HEK293 (cell line): ENCODE results near the gene PROK1.

Source experiments
- CTCF ChIA-PET: fragments of 350-600 bp; formaldehyde crosslinking; extraction: SDS; loops from one replicate; lab custom pipeline; 2021; ENCODE audit warnings: antibody characterized with exemption; lab: Yijun Ruan, JAX
- POLR2A ChIA-PET: fragments of 300-600 bp; formaldehyde crosslinking; extraction: SDS; loops from one replicate; lab custom pipeline; 2020; ENCODE audit warnings: antibody characterized with exemption, inconsistent platforms; lab: Yijun Ruan, JAX
- H3K27ac ChIP-seq: fragments of 200-500 bp; sonication (Bioruptor generic); 2 replicates; pipeline ENCODE4 v1.5.1; 2014; ENCODE audit warnings: low read depth, low read length, control low read depth, inconsistent platforms; ENCODE audit errors: extremely low read depth
- H3K36me3 ChIP-seq, 2 experiments: fragments of 200-500 bp in 1 of 2; sonication (Bioruptor generic) in 1 of 2; 1 replicate in 1 of 2; 2 replicates in 1 of 2; pipeline ENCODE4 v1.5.1; 2014 to 2017; ENCODE audit warnings: inconsistent platforms in 2 of 2, low read length in 2 of 2; ENCODE audit not compliant: control insufficient read depth in 2 of 2, insufficient read depth in 1 of 2
- H3K4me1 ChIP-seq: fragments of 200-500 bp; sonication (Bioruptor generic); 2 replicates; pipeline ENCODE4 v1.5.1; 2014; ENCODE audit warnings: mild to moderate bottlenecking, low read length, inconsistent platforms; ENCODE audit not compliant: control insufficient read depth, insufficient read depth
- H3K4me3 ChIP-seq: 2 replicates; pipeline ENCODE4 v1.5.1; 2011; ENCODE audit warnings: low read depth, mild to moderate bottlenecking, control low read depth, low read length, moderate library complexity
- H3K9me3 ChIP-seq: fragments of 200-500 bp; sonication (Bioruptor generic); 2 replicates; pipeline ENCODE4 v1.5.1; 2014; ENCODE audit warnings: low read depth, low read length, inconsistent platforms; ENCODE audit not compliant: control insufficient read depth, insufficient read depth
- EGR2 ChIP-seq: fragments of 450-650 bp; formaldehyde crosslinking; IDR thresholded peaks from 2 replicates; pipeline ENCODE4 v1.5.1; 2016; ENCODE audit warnings: low read depth, missing biosample characterization, missing genetic modification characterization
- MEIS1 ChIP-seq: sonication (generic); formaldehyde crosslinking; IDR thresholded peaks from 2 replicates; pipeline ENCODE4 v1.8.1; 2022; ENCODE audit warnings: missing genetic modification reagents, mild to moderate bottlenecking, borderline replicate concordance
- PRDM1 ChIP-seq: fragments of 450-650 bp; formaldehyde crosslinking; IDR thresholded peaks from 2 replicates; pipeline ENCODE4; 2016; ENCODE audit warnings: missing biosample characterization, missing genetic modification characterization
- PRDM6 ChIP-seq: fragments of 450-650 bp; formaldehyde crosslinking; IDR thresholded peaks from 2 replicates; pipeline ENCODE4 v1.5.1; 2017; ENCODE audit warnings: missing biosample characterization, missing genetic modification characterization
- ZFHX2 ChIP-seq: fragments of 450-650 bp; formaldehyde crosslinking; conservative IDR thresholded peaks from 2 replicates; pipeline ENCODE4 v1.5.1; 2016; ENCODE audit warnings: missing biosample characterization, missing genetic modification characterization
- ZFP69B ChIP-seq: fragments of 450-650 bp; formaldehyde crosslinking; IDR thresholded peaks from 2 replicates; pipeline ENCODE4 v1.5.1; 2016; ENCODE audit warnings: missing biosample characterization, missing genetic modification characterization
- ZNF114 ChIP-seq: fragments of 450-650 bp; formaldehyde crosslinking; IDR thresholded peaks from 2 replicates; pipeline ENCODE4 v1.5.0; 2017; ENCODE audit warnings: missing biosample characterization, missing genetic modification characterization
- ZNF132 ChIP-seq: fragments of 450-650 bp; formaldehyde crosslinking; IDR thresholded peaks from 2 replicates; pipeline ENCODE4 v1.5.1; 2017; ENCODE audit warnings: missing biosample characterization, missing genetic modification characterization, borderline replicate concordance
- ZNF211 ChIP-seq: fragments of 450-650 bp; formaldehyde crosslinking; IDR thresholded peaks from 2 replicates; pipeline ENCODE4 v1.5.1; 2016; ENCODE audit warnings: low read depth, missing biosample characterization, missing genetic modification characterization
- ZNF239 ChIP-seq: fragments of 450-650 bp; formaldehyde crosslinking; IDR thresholded peaks from 2 replicates; pipeline ENCODE4 v1.5.1; 2016; ENCODE audit warnings: missing biosample characterization, missing genetic modification characterization
- ZNF433 ChIP-seq: fragments of 450-650 bp; formaldehyde crosslinking; IDR thresholded peaks from 2 replicates; pipeline ENCODE4 v1.5.1; 2016; ENCODE audit warnings: missing biosample characterization, missing genetic modification characterization, low read depth
- ZNF48 ChIP-seq: fragments of 450-650 bp; formaldehyde crosslinking; IDR thresholded peaks from 2 replicates; pipeline ENCODE4 v1.5.1; 2016; ENCODE audit warnings: missing biosample characterization, missing genetic modification characterization
- ZNF529 ChIP-seq: fragments of 450-650 bp; formaldehyde crosslinking; IDR thresholded peaks from 2 replicates; pipeline ENCODE4 v1.5.1; 2017; ENCODE audit warnings: missing genetic modification characterization, missing biosample characterization; ENCODE audit not compliant: insufficient replicate concordance
- ZNF561 ChIP-seq: fragments of 450-650 bp; IDR thresholded peaks from 2 replicates; pipeline ENCODE4 v1.5.1; 2018; ENCODE audit warnings: missing biosample characterization, missing genetic modification characterization, borderline replicate concordance
- ZNF600 ChIP-seq: fragments of 450-650 bp; formaldehyde crosslinking; IDR thresholded peaks from 2 replicates; pipeline ENCODE4 v1.5.1; 2016; ENCODE audit warnings: missing biosample characterization, missing genetic modification characterization
- ZNF692 ChIP-seq: fragments of 450-650 bp; formaldehyde crosslinking; IDR thresholded peaks from 2 replicates; pipeline ENCODE4 v1.5.1; 2016; ENCODE audit warnings: missing biosample characterization, missing genetic modification characterization
- ZNF776 ChIP-seq: fragments of 450-650 bp; formaldehyde crosslinking; IDR thresholded peaks from 2 replicates; pipeline ENCODE4 v1.5.0; 2017; ENCODE audit warnings: missing biosample characterization, missing genetic modification characterization, borderline replicate concordance
- ZNF843 ChIP-seq: fragments of 450-650 bp; formaldehyde crosslinking; IDR thresholded peaks from 2 replicates; pipeline ENCODE4 v1.5.1; 2016; ENCODE audit warnings: missing biosample characterization, missing genetic modification characterization
- TF ChIP-seq, protein P1 (sequence below): fragments of 450-650 bp; formaldehyde crosslinking; IDR thresholded peaks from 2 replicates; pipeline ENCODE4 v1.5.1; 2016; ENCODE audit warnings: missing biosample characterization, missing genetic modification characterization
- TF ChIP-seq, protein P2 (sequence below): fragments of 450-650 bp; formaldehyde crosslinking; IDR thresholded peaks from 2 replicates; pipeline ENCODE4 v1.5.1; 2017; ENCODE audit warnings: missing biosample characterization, missing genetic modification characterization
- TF ChIP-seq, protein P3 (sequence below): fragments of 450-650 bp; formaldehyde crosslinking; IDR thresholded peaks from 2 replicates; pipeline ENCODE4; 2016; ENCODE audit warnings: missing biosample characterization, missing genetic modification characterization

Gene PROK1

GRCh38 chr1:110474444-110474843 is 23.5 kb downstream of the PROK1 start:
- Histone ChIP-seq H3K36me3 (no peaks in the 10 kb centered on the region), H3K4me1 (peaks cover 12% of the 10 kb centered on the region; the same call in 1 of the 2 replicates), H3K27ac (no peak overlapping the region), H3K9me3 (no peaks in the 10 kb centered on the region), H3K4me3 (no peak overlapping the region)
- ChIA-PET POLR2A (no interaction called here), CTCF (interaction anchor here (0.5 to 1.7 kb wide), 6 partner anchors 11 to 386 kb away, joined by 3 to 19 read pairs (median 5); no protein-coding TSS in a partner anchor)
- TF ChIP-seq ZNF114 (tag by site-specific recombination) (no peak), ZNF433 (tag by site-specific recombination) (no peak), ZFHX2 (peak; percentile 32), EGR2 (peak; percentile 62; the same call in 1 of the 2 replicates), ZNF776 (tag by site-specific recombination) (no peak)

DNA sequence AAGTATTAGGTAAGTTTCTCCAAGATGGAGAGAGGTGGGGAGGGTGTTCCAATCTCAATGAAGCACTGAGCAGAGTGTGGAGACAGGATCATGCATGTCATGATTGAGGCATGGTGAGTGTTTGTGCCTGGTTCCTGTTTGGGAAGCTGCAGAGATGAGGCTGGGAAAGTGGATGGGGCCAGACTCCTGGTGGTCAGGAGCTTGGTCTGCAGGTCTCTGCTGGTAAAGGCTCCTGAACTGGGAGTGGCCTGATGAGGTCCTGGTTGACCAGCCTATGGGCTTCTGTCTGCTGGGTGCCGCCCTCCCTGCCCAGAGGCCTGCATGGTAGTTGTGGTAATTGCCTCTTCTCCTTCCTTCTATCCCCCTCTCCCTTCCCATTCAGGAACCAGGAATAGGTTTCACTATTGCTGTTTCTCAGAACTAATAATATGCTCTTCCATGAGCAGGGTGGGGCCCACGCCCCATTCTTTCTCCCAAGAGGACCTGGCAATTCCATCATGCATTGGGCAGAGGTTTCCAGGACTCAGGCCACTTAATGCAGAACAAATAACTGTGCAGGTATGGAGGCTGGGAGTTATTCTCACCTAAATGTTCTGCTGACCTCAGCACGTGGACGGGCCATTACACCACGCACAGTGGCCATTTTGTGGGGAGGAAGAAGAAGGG is 24.5 kb downstream of the PROK1 start:
- CTCF ChIA-PET, result interaction anchor here (1.0 kb wide), 1 partner anchor 20 kb away, joined by 3 read pairs; no protein-coding TSS in a partner anchor
- Histone ChIP-seq H3K27ac (no peak overlapping the region), H3K4me3 (no peak overlapping the region), H3K36me3 (no peaks in the 10 kb centered on the region), H3K4me1 (peaks cover 12% of the 10 kb centered on the region; the same call in 1 of the 2 replicates), H3K9me3 (no peaks in the 10 kb centered on the region)
- TF ChIP-seq, protein P1, sequence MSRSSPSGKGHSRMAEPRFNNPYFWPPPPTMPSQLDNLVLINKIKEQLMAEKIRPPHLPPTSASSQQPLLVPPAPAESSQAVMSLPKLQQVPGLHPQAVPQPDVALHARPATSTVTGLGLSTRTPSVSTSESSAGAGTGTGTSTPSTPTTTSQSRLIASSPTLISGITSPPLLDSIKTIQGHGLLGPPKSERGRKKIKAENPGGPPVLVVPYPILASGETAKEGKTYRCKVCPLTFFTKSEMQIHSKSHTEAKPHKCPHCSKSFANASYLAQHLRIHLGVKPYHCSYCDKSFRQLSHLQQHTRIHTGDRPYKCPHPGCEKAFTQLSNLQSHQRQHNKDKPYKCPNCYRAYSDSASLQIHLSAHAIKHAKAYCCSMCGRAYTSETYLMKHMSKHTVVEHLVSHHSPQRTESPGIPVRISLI (tag by site-specific recombination), result no peak
- TF ChIP-seq ZNF776 (tag by site-specific recombination), result no peak
- TF ChIP-seq ZNF132 (tag by site-specific recombination), result no peak
- no peak for TF ChIP-seq MEIS1 (CRISPR knock-in tag)
- no peak for TF ChIP-seq ZNF843
- TF ChIP-seq ZNF561 (tag by site-specific recombination), result no peak
- no peak for TF ChIP-seq ZNF239 (tag by site-specific recombination)
- TF ChIP-seq ZNF692 (tag by site-specific recombination), result peak; percentile 79; the same call in 1 of the 2 replicates
- no peak for TF ChIP-seq EGR2
- TF ChIP-seq ZNF600, result 0 out of 2 replicates have a peak, but pooled peaks have one; percentile 15
- peak; percentile 65; the same call in 1 of the 2 replicates for TF ChIP-seq ZFP69B (tag by site-specific recombination)
- TF ChIP-seq, protein P2, sequence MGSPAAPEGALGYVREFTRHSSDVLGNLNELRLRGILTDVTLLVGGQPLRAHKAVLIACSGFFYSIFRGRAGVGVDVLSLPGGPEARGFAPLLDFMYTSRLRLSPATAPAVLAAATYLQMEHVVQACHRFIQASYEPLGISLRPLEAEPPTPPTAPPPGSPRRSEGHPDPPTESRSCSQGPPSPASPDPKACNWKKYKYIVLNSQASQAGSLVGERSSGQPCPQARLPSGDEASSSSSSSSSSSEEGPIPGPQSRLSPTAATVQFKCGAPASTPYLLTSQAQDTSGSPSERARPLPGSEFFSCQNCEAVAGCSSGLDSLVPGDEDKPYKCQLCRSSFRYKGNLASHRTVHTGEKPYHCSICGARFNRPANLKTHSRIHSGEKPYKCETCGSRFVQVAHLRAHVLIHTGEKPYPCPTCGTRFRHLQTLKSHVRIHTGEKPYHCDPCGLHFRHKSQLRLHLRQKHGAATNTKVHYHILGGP (tag by site-specific recombination), result no peak
- POLR2A ChIA-PET, result no interaction called here

- H3K27ac ChIP-seq, result no peak overlapping the region
- peak; percentile 23; the same call in 1 of the 2 replicates for TF ChIP-seq PRDM1 (tag by site-specific recombination)
- TF ChIP-seq ZNF48 (tag by site-specific recombination), result no peak
- TF ChIP-seq, protein P3, sequence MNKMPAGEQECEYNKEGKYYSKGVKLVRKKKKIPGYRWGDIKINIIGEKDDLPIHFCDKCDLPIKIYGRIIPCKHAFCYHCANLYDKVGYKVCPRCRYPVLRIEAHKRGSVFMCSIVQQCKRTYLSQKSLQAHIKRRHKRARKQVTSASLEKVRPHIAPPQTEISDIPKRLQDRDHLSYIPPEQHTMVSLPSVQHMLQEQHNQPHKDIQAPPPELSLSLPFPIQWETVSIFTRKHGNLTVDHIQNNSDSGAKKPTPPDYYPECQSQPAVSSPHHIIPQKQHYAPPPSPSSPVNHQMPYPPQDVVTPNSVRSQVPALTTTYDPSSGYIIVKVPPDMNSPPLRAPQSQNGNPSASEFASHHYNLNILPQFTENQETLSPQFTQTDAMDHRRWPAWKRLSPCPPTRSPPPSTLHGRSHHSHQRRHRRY (tag by site-specific recombination), result no peak
- no peak for TF ChIP-seq ZFHX2
- TF ChIP-seq ZNF529, result no peak
- TF ChIP-seq ZNF211 (tag by site-specific recombination), result no peak
- TF ChIP-seq PRDM6 (tag by site-specific recombination), result no peak
- H3K9me3 ChIP-seq, result no peaks in the 10 kb centered on the region
- H3K4me1 ChIP-seq, result peaks cover 12% of the 10 kb centered on the region; the same call in 1 of the 2 replicates
- no peaks in the 10 kb centered on the region for H3K36me3 ChIP-seq
- ChIA-PET CTCF (interaction anchor here (0.8 to 7.1 kb wide), 5 partner anchors 11 to 274 kb away, joined by 3 to 72 read pairs (median 3); no protein-coding TSS in a partner anchor), POLR2A (no interaction called here)
- H3K4me3 ChIP-seq, result no peak overlapping the region
Measured at GRCh38 chr1:110476028-110476765, 25.2 kb downstream of the PROK1 start.
